ENCODE results near the gene EVC. TPM values are rescaled to one million over a fixed set of nuclear protein-coding genes. Genes with fewer than 3 reads are reported as not detected.

Gene EVC
- total and polyA plus RNA-seq, 2 donors from 2014 or later: 7.8 to 159 TPM

GRCh38 chr4:5701971-5702370, 9.0 kb upstream of the EVC start:
- no peak for DNase-seq
- TF ChIP-seq CTCF (IDR thresholded peaks at IDR 0.05; ENCODE audit: borderline replicate concordance, extremely low read depth, insufficient read depth): no peak
- intact Hi-C loops (cut with DNase I): no loop called here
- H3K36me3 ChIP-seq (ENCODE audit: control insufficient read depth in 2 of 3, insufficient read depth in 3 of 3, low read length in 3 of 3): peaks cover 2 to 4% (median 2%) of the 10 kb centered on the region in 3 donors
- H3K9me3 ChIP-seq (ENCODE audit: control insufficient read depth in 2 of 3, insufficient read depth in 1 of 3, low read length in 3 of 3): no peaks in the 10 kb centered on the region
- H3K27me3 ChIP-seq (ENCODE audit: control insufficient read depth, insufficient read depth, low read length): no peaks in the 10 kb centered on the region
- no peak for FAIRE-seq
- H3K27ac ChIP-seq (ENCODE audit: low read depth in 2 of 2, low read length in 2 of 2): no peak overlapping the region
- peaks cover 0 to 5% (median 4%) of the 10 kb centered on the region in 3 donors for H3K4me1 ChIP-seq (ENCODE audit: control insufficient read depth in 2 of 3, insufficient read depth in 2 of 3, low read depth in 1 of 3, low read length in 3 of 3)
- no peak overlapping the region for H3K9ac ChIP-seq (ENCODE audit: low read length in 3 of 3)
- H3K4me3 ChIP-seq (ENCODE audit: low read length in 3 of 3): no peak overlapping the region

GRCh38 chr4:5703831-5704230, 7.2 kb upstream of the EVC start:
- Histone ChIP-seq H3K4me1 (ENCODE audit: control insufficient read depth in 2 of 3, insufficient read depth in 2 of 3, low read depth in 1 of 3, low read length in 3 of 3) (peaks cover 0 to 12% (median 11%) of the 10 kb centered on the region in 3 donors), H3K4me3 (ENCODE audit: low read length in 3 of 3) (no peak overlapping the region), H3K27me3 (ENCODE audit: control insufficient read depth, insufficient read depth, low read length) (no peaks in the 10 kb centered on the region), H3K36me3 (ENCODE audit: control insufficient read depth in 2 of 3, insufficient read depth in 3 of 3, low read length in 3 of 3) (peaks cover 0 to 2% (median 2%) of the 10 kb centered on the region in 3 donors), H3K9me3 (ENCODE audit: control insufficient read depth in 2 of 3, insufficient read depth in 1 of 3, low read length in 3 of 3) (no peaks in the 10 kb centered on the region), H3K9ac (ENCODE audit: low read length in 3 of 3) (no peak overlapping the region), H3K27ac (ENCODE audit: low read depth in 2 of 2, low read length in 2 of 2) (no peak overlapping the region)
- intact Hi-C loops (cut with DNase I): no loop called here
- TF ChIP-seq CTCF (IDR thresholded peaks at IDR 0.05; ENCODE audit: borderline replicate concordance, extremely low read depth, insufficient read depth): no peak
- no peak for DNase-seq
- FAIRE-seq: no peak

- H3K4me1 ChIP-seq (ENCODE audit: control insufficient read depth in 2 of 3, insufficient read depth in 2 of 3, low read depth in 1 of 3, low read length in 3 of 3): peaks cover 0 to 14% (median 12%) of the 10 kb centered on the region in 3 donors
- H3K4me3 ChIP-seq (ENCODE audit: low read length in 3 of 3): no peak overlapping the region
- TF ChIP-seq CTCF (IDR thresholded peaks at IDR 0.05; ENCODE audit: borderline replicate concordance, extremely low read depth, insufficient read depth): no peak
- H3K36me3 ChIP-seq (ENCODE audit: control insufficient read depth in 2 of 3, insufficient read depth in 3 of 3, low read length in 3 of 3): peaks cover 0 to 2% (median 2%) of the 10 kb centered on the region in 3 donors
- H3K27ac ChIP-seq (ENCODE audit: low read depth in 2 of 2, low read length in 2 of 2): no peak overlapping the region
- no peaks in the 10 kb centered on the region for H3K9me3 ChIP-seq (ENCODE audit: control insufficient read depth in 2 of 3, insufficient read depth in 1 of 3, low read length in 3 of 3)
- DNase-seq: no peak
- no peaks in the 10 kb centered on the region for H3K27me3 ChIP-seq (ENCODE audit: control insufficient read depth, insufficient read depth, low read length)
- intact Hi-C loops (cut with DNase I): no loop called here
- no peak overlapping the region for H3K9ac ChIP-seq (ENCODE audit: low read length in 3 of 3)
- FAIRE-seq: no peak
Observed at GRCh38 chr4:5704276-5704675, 6.7 kb upstream of the EVC start.
